ENCODE results near the gene TTC32. TPM values are rescaled to one million over a fixed set of nuclear protein-coding genes. Genes with fewer than 3 reads are reported as not detected.

Gene TTC32
- total and polyA plus RNA-seq, 3 experiments from 2014 or later = 14.1 to 24.2 (median 15.7) TPM

DNA sequence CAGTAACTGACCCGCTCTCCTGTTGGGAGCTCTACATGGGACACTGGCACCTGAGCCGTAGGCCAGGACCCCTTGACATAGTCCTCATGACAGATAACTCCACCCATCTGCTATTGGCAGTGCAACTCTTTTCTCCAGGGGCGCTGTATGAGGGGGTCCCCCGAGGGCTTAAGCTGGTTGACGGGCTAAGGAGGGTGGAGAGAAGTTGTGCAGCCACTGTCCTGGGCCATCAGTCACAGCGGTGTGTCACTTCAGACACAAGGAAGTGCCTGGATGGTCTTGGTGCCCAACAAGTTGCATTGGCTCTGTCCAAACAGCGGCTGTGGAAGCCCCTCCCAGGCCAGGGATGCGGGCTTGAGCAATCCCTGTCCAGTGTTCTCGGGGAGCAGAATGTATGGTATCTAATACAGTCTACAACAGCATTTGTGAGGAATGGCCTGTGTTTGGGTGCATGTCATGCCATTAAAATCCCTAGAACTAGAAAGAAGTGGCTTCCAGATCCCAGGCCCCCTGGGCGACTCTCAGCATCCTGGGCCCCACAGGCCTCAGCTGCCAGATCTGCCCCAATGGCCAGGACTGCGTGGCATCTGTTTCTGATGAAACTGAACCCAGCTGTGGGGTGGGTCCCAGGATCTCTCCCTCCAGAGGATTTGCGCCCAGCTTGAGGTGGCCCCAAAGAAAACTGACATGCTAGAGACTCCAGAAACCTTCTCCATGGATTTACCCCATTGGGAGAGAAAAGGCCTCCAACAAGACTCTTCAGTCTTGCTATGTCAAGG, 23.3 kb downstream of the TTC32 start:
- Mint-ChIP-seq H3K27me3 (no peaks in the 10 kb centered on the region), H3K4me3 (no peak overlapping the region), H3K4me1 (peaks cover 0 to 2% (median 0%) of the 10 kb centered on the region in 3 donors), H3K36me3 (peaks cover 4 to 39% (median 18%) of the 10 kb centered on the region in 3 donors), H3K27ac (no peak overlapping the region), H3K9me3 (no peaks in the 10 kb centered on the region)
- no peak overlapping the region for H3K4me3 ChIP-seq (ENCODE audit: low read length)
- no peaks in the 10 kb centered on the region for H3K4me1 ChIP-seq (ENCODE audit: insufficient read depth, low read length)
- no peaks in the 10 kb centered on the region for H3K9me3 ChIP-seq (ENCODE audit: low read length)
- POLR2A ChIA-PET = no interaction called here
- CTCF ChIA-PET = no interaction called here
- no peak overlapping the region for H3K27ac ChIP-seq (ENCODE audit: low read depth, low read length)
- DNase-seq = no peak
- no peaks in the 10 kb centered on the region for H3K36me3 ChIP-seq (ENCODE audit: insufficient read depth, low read length)
- no peaks in the 10 kb centered on the region for H3K27me3 ChIP-seq (ENCODE audit: insufficient read depth, low read length, poor library complexity, severe bottlenecking)

DNA sequence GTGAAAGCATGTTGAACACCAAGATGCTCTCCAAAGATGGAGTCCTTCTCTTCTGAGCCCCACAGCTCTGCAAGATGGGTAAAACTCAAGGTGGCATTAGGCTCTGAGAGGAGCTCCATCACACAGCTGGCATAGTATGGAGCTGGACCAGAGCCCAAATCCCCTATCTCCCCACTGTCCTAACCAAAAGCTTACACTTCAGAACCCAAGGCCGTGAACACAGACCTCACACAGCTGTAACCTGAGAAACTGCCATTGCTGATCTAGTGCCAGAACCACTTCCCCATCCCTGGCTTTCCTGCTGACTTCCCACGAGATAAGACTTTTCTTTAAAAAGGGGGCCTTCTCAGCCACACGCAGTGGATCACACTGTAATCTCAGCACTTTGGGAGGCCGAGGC, 25.0 kb downstream of the TTC32 start:
- no peaks in the 10 kb centered on the region for H3K9me3 Mint-ChIP-seq
- no peak overlapping the region for H3K4me3 Mint-ChIP-seq

DNA sequence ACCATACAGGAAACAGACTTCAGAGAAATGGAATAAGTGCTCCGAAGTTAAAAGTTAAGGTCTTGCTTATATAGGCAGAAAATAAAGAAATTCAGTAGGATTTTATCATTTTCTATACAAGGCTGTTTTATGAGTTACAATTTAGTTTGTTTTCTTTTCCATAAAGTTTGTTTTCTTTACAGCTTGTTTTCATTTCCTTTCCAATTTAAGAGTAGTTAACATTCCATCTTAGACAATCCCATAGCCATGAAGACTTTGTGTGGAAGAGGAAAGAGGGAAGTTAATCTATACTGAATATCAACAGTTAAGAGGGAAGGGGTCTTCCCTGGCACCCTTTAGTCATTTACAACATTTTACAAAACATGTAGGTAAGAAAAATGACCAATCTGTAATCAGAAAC, 26.5 kb downstream of the TTC32 start:
- no peaks in the 10 kb centered on the region for H3K9me3 Mint-ChIP-seq
- Histone ChIP-seq H3K36me3 (ENCODE audit: insufficient read depth, low read length) (peaks cover 7% of the 10 kb centered on the region), H3K4me3 (ENCODE audit: low read length) (no peak overlapping the region), H3K4me1 (ENCODE audit: insufficient read depth, low read length) (no peaks in the 10 kb centered on the region), H3K27ac (ENCODE audit: low read depth, low read length) (no peak overlapping the region), H3K27me3 (ENCODE audit: insufficient read depth, low read length, poor library complexity, severe bottlenecking) (no peaks in the 10 kb centered on the region), H3K9me3 (ENCODE audit: low read length) (no peaks in the 10 kb centered on the region)
- DNase-seq = no peak
- ChIA-PET CTCF (interaction anchor here (1.1 to 3.7 kb wide), 3 partner anchors 12 to 1355 kb away, joined by 3 to 13 read pairs (median 6); no protein-coding TSS in a partner anchor), POLR2A (no interaction called here)
- H3K27me3 Mint-ChIP-seq = no peaks in the 10 kb centered on the region
- H3K4me3 Mint-ChIP-seq = no peak overlapping the region
- H3K4me1 Mint-ChIP-seq = peaks cover 12 to 20% (median 14%) of the 10 kb centered on the region in 3 donors
- peaks cover 4 to 60% (median 16%) of the 10 kb centered on the region in 3 donors for H3K36me3 Mint-ChIP-seq
- no peak overlapping the region for H3K27ac Mint-ChIP-seq

More for the DNA sequence above, 25.0 kb downstream of the TTC32 start:
- DNase-seq = no peak
- Histone ChIP-seq H3K9me3 (ENCODE audit: low read length) (no peaks in the 10 kb centered on the region), H3K27ac (ENCODE audit: low read depth, low read length) (no peak overlapping the region), H3K4me1 (ENCODE audit: insufficient read depth, low read length) (no peaks in the 10 kb centered on the region), H3K4me3 (ENCODE audit: low read length) (no peak overlapping the region), H3K36me3 (ENCODE audit: insufficient read depth, low read length) (peaks cover 7% of the 10 kb centered on the region), H3K27me3 (ENCODE audit: insufficient read depth, low read length, poor library complexity, severe bottlenecking) (no peaks in the 10 kb centered on the region)
- H3K27me3 Mint-ChIP-seq = no peaks in the 10 kb centered on the region
- H3K36me3 Mint-ChIP-seq = peaks cover 4 to 53% (median 16%) of the 10 kb centered on the region in 3 donors
- peak overlapping the region in 1 of 8 donors; percentile 90 for H3K27ac Mint-ChIP-seq
- ChIA-PET CTCF (interaction anchor here (2.2 kb wide), 1 partner anchor 14 kb away, joined by 6 read pairs; no protein-coding TSS in a partner anchor), POLR2A (no interaction called here)
- peaks cover 6 to 11% (median 6%) of the 10 kb centered on the region in 3 donors for H3K4me1 Mint-ChIP-seq

DNA sequence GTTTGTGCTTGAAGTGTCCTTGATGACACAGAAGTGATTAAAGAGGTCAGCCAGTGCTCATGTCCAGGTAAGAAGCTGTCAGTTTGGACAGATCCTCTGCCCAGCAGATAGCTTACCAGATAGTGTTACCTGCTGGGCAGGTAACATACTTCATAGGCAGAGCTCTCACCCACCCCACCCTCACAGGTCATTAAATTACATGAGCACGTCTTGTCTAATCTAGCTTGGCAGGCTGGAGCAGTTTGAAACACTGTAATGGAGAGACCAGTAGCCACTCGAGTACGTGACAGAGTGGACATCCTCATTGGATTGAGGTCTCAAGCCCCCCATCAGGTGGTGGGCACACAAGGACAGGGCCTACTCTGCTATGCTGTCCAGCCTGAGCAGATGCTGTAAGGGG, 27.1 kb downstream of the TTC32 start:
- H3K4me1 ChIP-seq (ENCODE audit: insufficient read depth, low read length) = peaks cover 3% of the 10 kb centered on the region
- Mint-ChIP-seq H3K36me3 (peaks cover 4 to 60% (median 11%) of the 10 kb centered on the region in 3 donors), H3K27me3 (no peaks in the 10 kb centered on the region), H3K4me3 (no peak overlapping the region), H3K27ac (peak overlapping the region in 2 of 8 donors; percentile 27 to 43), H3K9me3 (no peaks in the 10 kb centered on the region), H3K4me1 (peaks cover 17 to 26% (median 20%) of the 10 kb centered on the region in 3 donors)
- H3K9me3 ChIP-seq (ENCODE audit: low read length) = no peaks in the 10 kb centered on the region
- POLR2A ChIA-PET = no interaction called here
- no peak for DNase-seq
- H3K27me3 ChIP-seq (ENCODE audit: insufficient read depth, low read length, poor library complexity, severe bottlenecking) = no peaks in the 10 kb centered on the region
- CTCF ChIA-PET = interaction anchor here (0.7 to 3.7 kb wide), 4 partner anchors 10 to 1354 kb away, joined by 3 to 13 read pairs (median 3); no protein-coding TSS in a partner anchor
- H3K36me3 ChIP-seq (ENCODE audit: insufficient read depth, low read length) = peaks cover 7% of the 10 kb centered on the region
- no peak overlapping the region for H3K4me3 ChIP-seq (ENCODE audit: low read length)
- H3K27ac ChIP-seq (ENCODE audit: low read depth, low read length) = no peak overlapping the region

DNA sequence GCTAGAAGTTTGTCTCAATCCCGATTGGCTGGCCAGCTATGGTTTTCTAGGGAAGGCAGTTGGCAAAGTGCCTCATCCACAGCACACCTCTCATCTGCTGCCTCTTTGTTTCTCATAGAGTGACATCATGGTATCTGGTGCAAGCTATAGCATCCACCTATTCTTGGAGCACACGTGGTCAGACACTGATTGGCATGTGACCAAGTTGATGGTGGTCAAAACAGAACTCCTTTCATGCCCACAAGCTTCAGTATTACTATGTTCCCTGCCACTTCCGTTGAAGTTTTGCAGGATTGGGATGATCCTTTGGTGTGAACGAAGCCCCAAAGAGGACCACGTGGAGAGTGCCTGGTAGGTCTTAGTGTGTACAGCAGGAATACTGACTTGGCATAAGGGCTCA, 28.8 kb downstream of the TTC32 start:
- Mint-ChIP-seq H3K27ac (peak overlapping the region in 3 of 8 donors; percentile 4 to 61 (median 60)), H3K4me3 (peak overlapping the region in 2 of 7 donors; percentile 11 to 45), H3K36me3 (peaks cover 4 to 57% (median 7%) of the 10 kb centered on the region in 3 donors), H3K9me3 (no peaks in the 10 kb centered on the region), H3K27me3 (no peaks in the 10 kb centered on the region), H3K4me1 (peaks cover 31 to 43% (median 35%) of the 10 kb centered on the region in 3 donors)
- no peaks in the 10 kb centered on the region for H3K9me3 ChIP-seq (ENCODE audit: low read length)
- H3K4me1 ChIP-seq (ENCODE audit: insufficient read depth, low read length) = peaks cover 15% of the 10 kb centered on the region
- DNase-seq = no peak
- H3K36me3 ChIP-seq (ENCODE audit: insufficient read depth, low read length) = peaks cover 7% of the 10 kb centered on the region
- H3K27ac ChIP-seq (ENCODE audit: low read depth, low read length) = no peak overlapping the region
- H3K27me3 ChIP-seq (ENCODE audit: insufficient read depth, low read length, poor library complexity, severe bottlenecking) = no peaks in the 10 kb centered on the region
- CTCF ChIA-PET = interaction anchor here (1.1 to 3.7 kb wide), 4 partner anchors 9 to 1352 kb away, joined by 3 to 13 read pairs (median 4); partner anchors contain the start of gene TTC32
- H3K4me3 ChIP-seq (ENCODE audit: low read length) = no peak overlapping the region
- POLR2A ChIA-PET = no interaction called here

DNA sequence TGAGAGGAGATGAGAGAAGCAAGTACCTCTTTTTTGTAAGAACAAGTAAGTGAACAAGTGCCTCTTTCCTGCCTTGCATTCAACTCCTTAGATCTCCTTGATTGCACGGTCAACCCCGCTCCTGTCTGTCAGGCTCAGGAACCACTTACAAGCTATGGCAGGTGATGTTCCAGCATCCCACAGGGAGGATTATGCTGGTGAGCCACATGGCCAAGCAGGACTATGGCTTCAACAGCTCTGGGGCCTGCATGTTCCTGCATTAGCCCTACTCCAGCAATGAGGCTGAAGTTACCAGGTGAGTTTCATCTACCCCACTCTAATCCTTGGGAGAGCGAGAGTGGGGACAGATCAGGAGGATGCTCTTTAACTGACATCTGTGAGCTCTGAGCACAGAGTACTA, 29.5 kb downstream of the TTC32 start:
- Histone ChIP-seq H3K9me3 (ENCODE audit: low read length) (no peaks in the 10 kb centered on the region), H3K4me1 (ENCODE audit: insufficient read depth, low read length) (peaks cover 17% of the 10 kb centered on the region), H3K36me3 (ENCODE audit: insufficient read depth, low read length) (peaks cover 7% of the 10 kb centered on the region), H3K27me3 (ENCODE audit: insufficient read depth, low read length, poor library complexity, severe bottlenecking) (no peaks in the 10 kb centered on the region), H3K27ac (ENCODE audit: low read depth, low read length) (no peak overlapping the region), H3K4me3 (ENCODE audit: low read length) (no peak overlapping the region)
- H3K36me3 Mint-ChIP-seq = peaks cover 4 to 55% (median 7%) of the 10 kb centered on the region in 3 donors
- peak overlapping the region in 1 of 8 donors; percentile 59 for H3K27ac Mint-ChIP-seq
- H3K9me3 Mint-ChIP-seq = no peaks in the 10 kb centered on the region
- H3K4me1 Mint-ChIP-seq = peaks cover 33 to 47% (median 39%) of the 10 kb centered on the region in 3 donors
- ChIA-PET CTCF (interaction anchor here (1.1 to 3.7 kb wide), 4 partner anchors 8 to 1352 kb away, joined by 3 to 13 read pairs (median 4); partner anchors contain the start of gene TTC32), POLR2A (no interaction called here)
- DNase-seq = no peak
- peaks cover 0 to 1% of the 10 kb centered on the region in 2 donors for H3K27me3 Mint-ChIP-seq
- peak overlapping the region in 1 of 7 donors; percentile 15 for H3K4me3 Mint-ChIP-seq

DNA sequence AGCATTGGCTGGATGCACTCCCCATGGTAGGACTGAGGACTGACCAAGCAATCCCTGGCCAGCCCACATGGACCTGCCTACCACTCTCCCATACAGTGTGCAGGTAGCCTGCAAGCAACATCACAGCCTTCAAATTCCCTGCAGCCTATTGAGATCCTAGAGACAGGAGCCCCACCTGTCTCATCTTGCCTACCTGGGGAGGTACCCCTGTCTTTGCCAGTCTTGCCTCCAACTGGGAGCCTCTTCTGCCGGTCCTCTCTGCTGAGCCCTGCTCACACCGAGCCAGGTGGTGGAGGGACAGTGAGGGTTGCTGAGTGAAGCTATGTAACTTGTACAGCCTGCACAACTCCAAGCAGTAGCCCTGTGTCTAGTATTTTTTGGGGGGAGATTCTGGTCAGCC, 29.9 kb downstream of the TTC32 start:
- Histone ChIP-seq H3K4me1 (ENCODE audit: insufficient read depth, low read length) (peaks cover 17% of the 10 kb centered on the region), H3K36me3 (ENCODE audit: insufficient read depth, low read length) (peaks cover 7% of the 10 kb centered on the region), H3K27me3 (ENCODE audit: insufficient read depth, low read length, poor library complexity, severe bottlenecking) (no peaks in the 10 kb centered on the region), H3K4me3 (ENCODE audit: low read length) (no peak overlapping the region), H3K9me3 (ENCODE audit: low read length) (no peaks in the 10 kb centered on the region), H3K27ac (ENCODE audit: low read depth, low read length) (no peak overlapping the region)
- peak overlapping the region in 1 of 8 donors; percentile 59 for H3K27ac Mint-ChIP-seq
- H3K4me1 Mint-ChIP-seq = peaks cover 33 to 47% (median 39%) of the 10 kb centered on the region in 3 donors
- DNase-seq = no peak
- ChIA-PET CTCF (interaction anchor here (1.1 kb wide), 1 partner anchor 9 kb away, joined by 4 read pairs; no protein-coding TSS in a partner anchor), POLR2A (no interaction called here)
- H3K27me3 Mint-ChIP-seq = peaks cover 0 to 1% of the 10 kb centered on the region in 2 donors
- no peaks in the 10 kb centered on the region for H3K9me3 Mint-ChIP-seq
- H3K36me3 Mint-ChIP-seq = peaks cover 3 to 54% (median 6%) of the 10 kb centered on the region in 3 donors
- H3K4me3 Mint-ChIP-seq = peak overlapping the region in 1 of 7 donors; percentile 15

DNA sequence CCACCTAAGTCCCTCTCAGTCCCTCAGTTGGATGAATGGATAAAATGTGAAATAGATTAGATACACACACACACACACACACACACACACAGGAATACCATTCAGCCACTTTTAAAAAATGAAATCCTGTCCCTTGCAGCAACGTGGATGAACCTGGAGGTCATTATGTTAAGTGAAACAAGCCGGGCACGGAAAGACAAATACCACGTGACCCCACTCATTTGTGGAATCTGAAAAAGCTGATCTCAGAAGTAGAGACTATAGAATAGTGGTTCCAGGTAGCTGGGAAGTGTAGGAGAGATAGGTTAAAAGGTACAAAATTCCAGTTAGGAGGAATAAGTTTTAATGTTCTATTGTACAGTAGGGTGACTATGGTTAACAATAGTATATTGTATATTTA, 31.0 kb downstream of the TTC32 start:
- H3K4me1 Mint-ChIP-seq = peaks cover 33 to 47% (median 39%) of the 10 kb centered on the region in 3 donors
- peak overlapping the region in 3 of 8 donors; percentile 44 to 61 (median 52) for H3K27ac Mint-ChIP-seq
- Histone ChIP-seq H3K27me3 (ENCODE audit: insufficient read depth, low read length, poor library complexity, severe bottlenecking) (no peaks in the 10 kb centered on the region), H3K36me3 (ENCODE audit: insufficient read depth, low read length) (peaks cover 7% of the 10 kb centered on the region), H3K9me3 (ENCODE audit: low read length) (no peaks in the 10 kb centered on the region), H3K4me3 (ENCODE audit: low read length) (no peak overlapping the region), H3K27ac (ENCODE audit: low read depth, low read length) (no peak overlapping the region), H3K4me1 (ENCODE audit: insufficient read depth, low read length) (peaks cover 17% of the 10 kb centered on the region)
- peaks cover 0 to 1% of the 10 kb centered on the region in 2 donors for H3K27me3 Mint-ChIP-seq
- no peaks in the 10 kb centered on the region for H3K9me3 Mint-ChIP-seq
- CTCF ChIA-PET = no interaction called here
- H3K4me3 Mint-ChIP-seq = peak overlapping the region in 2 of 7 donors; percentile 9 to 97
- H3K36me3 Mint-ChIP-seq = peaks cover 0 to 43% (median 3%) of the 10 kb centered on the region in 3 donors
- POLR2A ChIA-PET = no interaction called here
- no peak for DNase-seq

Data from CD8-positive, alpha-beta memory T cell (primary cell).